ENCODE results near the gene CLIP3.

The CLIP3 gene

DNA sequence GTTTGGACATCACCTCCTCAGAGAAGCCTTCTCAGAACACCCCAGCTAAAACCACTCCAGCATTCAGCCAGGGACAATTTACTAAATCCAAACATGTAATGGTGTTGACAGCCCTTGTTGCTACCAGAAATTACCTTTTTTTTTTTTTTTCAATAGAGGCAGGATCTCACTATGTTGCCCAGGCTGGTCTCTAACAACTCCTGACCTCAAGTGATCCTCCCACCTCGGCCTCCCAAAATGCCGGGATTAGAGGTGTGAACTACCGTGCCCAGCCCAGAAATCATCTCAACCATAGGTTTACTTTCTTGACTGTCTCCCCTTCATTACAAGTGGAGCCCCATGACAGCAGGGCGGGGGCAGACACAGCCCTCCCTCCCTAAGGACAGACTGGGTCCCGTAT is 9.2 kb downstream of the CLIP3 start:
- no peak for DNase-seq (ENCODE audit: low spot score)
- ChIA-PET CTCF (no interaction called here), POLR2A (ENCODE audit: low non-redundant PET) (no interaction called here)
- no peak overlapping the region for H3K27ac ChIP-seq
- TF ChIP-seq, protein P1, sequence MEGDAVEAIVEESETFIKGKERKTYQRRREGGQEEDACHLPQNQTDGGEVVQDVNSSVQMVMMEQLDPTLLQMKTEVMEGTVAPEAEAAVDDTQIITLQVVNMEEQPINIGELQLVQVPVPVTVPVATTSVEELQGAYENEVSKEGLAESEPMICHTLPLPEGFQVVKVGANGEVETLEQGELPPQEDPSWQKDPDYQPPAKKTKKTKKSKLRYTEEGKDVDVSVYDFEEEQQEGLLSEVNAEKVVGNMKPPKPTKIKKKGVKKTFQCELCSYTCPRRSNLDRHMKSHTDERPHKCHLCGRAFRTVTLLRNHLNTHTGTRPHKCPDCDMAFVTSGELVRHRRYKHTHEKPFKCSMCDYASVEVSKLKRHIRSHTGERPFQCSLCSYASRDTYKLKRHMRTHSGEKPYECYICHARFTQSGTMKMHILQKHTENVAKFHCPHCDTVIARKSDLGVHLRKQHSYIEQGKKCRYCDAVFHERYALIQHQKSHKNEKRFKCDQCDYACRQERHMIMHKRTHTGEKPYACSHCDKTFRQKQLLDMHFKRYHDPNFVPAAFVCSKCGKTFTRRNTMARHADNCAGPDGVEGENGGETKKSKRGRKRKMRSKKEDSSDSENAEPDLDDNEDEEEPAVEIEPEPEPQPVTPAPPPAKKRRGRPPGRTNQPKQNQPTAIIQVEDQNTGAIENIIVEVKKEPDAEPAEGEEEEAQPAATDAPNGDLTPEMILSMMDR (conservative IDR thresholded peaks at IDR 0.05; ENCODE audit: low read depth), result no peak

DNA sequence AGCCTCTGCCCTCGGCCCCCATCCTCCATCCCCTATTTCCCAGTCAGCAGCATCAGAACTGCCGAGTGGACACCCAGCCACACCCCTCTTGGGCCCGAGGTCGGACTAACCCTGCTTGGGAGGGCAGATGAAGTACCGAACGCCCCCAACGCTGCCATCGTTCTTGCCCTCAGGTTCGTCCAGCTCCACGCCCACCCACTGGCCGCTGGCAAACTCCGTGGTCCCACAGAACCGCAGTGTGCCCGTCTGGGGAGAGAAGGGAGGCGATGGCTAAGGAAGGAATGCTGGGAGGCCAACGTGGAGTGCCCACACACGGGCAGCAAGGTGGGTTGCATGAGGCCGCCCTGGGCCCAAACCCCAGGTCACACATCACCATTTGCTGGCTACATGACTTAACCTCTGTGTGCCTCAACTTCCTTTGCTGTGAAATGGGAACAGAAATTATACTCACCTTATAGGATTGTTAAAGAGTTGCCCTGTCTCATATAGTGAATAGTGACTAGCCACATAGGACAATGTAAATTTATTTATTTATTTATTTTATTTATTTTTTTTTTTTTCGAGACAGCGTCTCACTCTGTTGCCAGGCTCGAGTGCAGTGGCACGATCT is 13.5 kb downstream of the CLIP3 start:
- no peak for DNase-seq (ENCODE audit: low spot score)
- ChIA-PET POLR2A (ENCODE audit: low non-redundant PET) (no interaction called here), CTCF (no interaction called here)
- no peak overlapping the region for H3K27ac ChIP-seq
- TF ChIP-seq, protein P1 (conservative IDR thresholded peaks at IDR 0.05; ENCODE audit: low read depth), result no peak

DNA sequence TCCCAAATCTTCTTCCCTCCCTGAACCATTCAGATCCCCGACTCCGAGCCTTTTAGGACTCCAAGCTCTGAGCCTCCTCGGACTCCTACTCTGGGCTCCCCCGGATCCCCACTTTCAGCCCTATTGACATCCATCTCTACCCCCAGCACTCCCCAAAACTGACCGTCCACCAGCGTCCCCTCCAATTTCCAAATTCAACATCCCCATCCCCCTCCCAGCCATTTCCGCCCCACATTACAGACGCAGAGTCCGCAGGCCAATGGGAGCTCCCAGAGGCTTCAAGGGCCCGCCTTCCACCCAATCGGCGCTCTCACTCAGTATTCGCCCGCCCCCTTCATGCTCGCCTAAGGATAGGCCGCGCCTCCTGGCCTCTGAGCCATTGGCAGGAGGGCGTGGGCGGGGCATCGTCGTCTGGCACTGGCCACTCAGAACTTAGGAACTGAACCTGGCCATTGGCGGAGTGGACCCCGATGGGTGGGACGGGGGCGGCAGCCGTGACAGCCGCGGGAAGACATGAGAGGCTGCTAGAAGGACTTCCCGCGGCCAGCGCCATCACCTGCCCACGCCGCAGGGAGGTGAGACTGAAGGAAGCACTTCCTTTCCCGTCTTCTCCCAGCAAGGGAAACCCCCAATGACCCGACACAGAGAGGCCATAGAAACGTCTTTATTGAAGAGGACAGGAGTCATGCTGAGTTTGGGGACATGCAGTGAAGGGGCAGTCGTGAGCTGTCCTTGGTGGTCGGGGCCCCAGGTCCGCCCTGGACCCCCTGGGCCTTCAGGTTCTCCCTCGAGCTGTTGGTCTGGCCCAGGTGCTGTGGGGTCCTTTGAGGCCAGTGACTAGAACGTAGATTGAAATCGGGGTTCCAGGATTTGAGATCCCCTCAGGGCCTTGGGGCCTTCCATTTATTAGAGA is 18.4 kb downstream of the CLIP3 start, which contains the start of gene ALKBH6:
Gene ALKBH6, minus strand, starts transcription at position 202 of the 913 bp plus-strand sequence. CDS start 816 bp downstream, outside the sequence.
- DNase-seq (ENCODE audit: low spot score), result peak; percentile 99
- peak within 1 kb of the TSS; percentile 71 for H3K27ac ChIP-seq
- TF ChIP-seq, protein P1 (conservative IDR thresholded peaks at IDR 0.05; ENCODE audit: low read depth), result no peak
- ChIA-PET POLR2A (ENCODE audit: low non-redundant PET) (interaction anchor here (0.5 to 0.6 kb wide), 2 partner anchors 14 to 20 kb away, joined by 3 read pairs; no protein-coding TSS in a partner anchor), CTCF (no interaction called here)

DNA sequence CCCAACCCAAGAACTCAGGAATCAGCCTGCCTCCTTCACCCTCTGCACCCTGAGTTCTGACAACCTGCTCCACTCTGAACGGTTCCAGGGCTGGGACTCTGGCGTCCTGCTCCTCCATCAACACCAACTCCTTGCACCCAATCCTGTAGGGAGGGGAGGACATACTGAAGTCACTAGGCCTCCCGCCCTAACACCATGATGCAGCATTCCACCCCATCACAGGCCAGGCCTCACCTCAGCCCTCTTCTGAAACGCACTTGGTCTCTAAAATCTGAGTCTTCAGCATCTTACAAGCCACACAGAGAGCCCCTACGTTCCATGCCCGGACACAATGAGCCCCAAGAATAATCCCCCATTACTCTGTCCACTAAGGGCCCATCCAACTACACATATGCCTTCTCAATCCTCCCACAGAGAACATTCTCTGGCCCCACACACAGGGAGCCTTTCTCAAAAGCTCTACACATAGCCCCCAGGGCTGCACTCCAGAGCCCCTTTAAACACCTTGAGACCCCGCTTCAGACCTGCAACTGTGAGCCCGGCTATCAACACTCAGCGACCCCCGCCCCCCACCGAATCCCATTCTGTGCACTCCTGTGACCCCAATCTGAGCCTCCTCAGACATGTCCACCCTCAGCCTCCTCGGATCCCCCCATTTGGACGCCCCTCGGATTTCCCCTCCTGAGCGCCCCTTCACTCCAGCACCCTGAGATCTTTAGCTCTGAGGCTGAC is 19.2 kb downstream of the CLIP3 start:
- peak overlapping the region; percentile 71 for H3K27ac ChIP-seq
- DNase-seq (ENCODE audit: low spot score), result no peak
- TF ChIP-seq, protein P1 (conservative IDR thresholded peaks at IDR 0.05; ENCODE audit: low read depth), result no peak
- ChIA-PET CTCF (interaction anchor here (0.6 kb wide), 1 partner anchor 434 kb away, joined by 4 read pairs; no protein-coding TSS in a partner anchor), POLR2A (ENCODE audit: low non-redundant PET) (interaction anchor here (0.5 kb wide), 1 partner anchor 13 kb away, joined by 3 read pairs; no protein-coding TSS in a partner anchor)

DNA sequence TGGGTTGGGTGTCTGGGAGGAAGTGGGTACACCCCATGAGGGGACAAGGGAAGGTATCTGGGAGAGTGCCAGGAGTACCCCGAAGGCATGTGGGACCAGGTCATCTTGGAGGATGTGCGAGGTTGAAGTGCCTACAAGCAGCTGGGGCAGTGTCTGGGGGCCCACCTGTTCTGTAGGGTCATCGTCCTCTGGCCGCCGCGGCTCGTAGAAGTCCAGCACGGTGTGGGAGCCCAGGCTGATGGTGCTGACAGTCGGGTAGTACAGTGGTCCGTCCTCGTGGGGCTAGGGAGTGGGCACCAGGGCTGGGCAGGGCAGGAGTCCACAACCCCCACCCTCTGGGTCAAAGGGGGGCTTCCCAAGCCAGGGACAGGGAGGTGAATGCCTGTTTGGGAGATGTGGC is 22.3 kb downstream of the CLIP3 start:
- TF ChIP-seq, protein P1 (conservative IDR thresholded peaks at IDR 0.05; ENCODE audit: low read depth), result no peak
- no peak for DNase-seq (ENCODE audit: low spot score)
- ChIA-PET CTCF (interaction anchor here (2.4 kb wide), 1 partner anchor 14 kb away, joined by 8 read pairs; no protein-coding TSS in a partner anchor), POLR2A (ENCODE audit: low non-redundant PET) (no interaction called here)
- no peak overlapping the region; the same call in 1 of the 2 replicates for H3K27ac ChIP-seq
